Activated naive CD4-positive, alpha-beta T cell treated with anti-CD3 and anti-CD28 coated beads, Interleukin-2, amount 50 U/mL, for 24 hours (primary cell): Measurements from ENCODE around the gene GRIP1.

Experiments
- H3K27ac Mint-ChIP-seq: one replicate; pipeline ENCODE4 v1.8.0; 2021; ENCODE audit warnings: mild to moderate bottlenecking, mixed read lengths
- H3K27me3 Mint-ChIP-seq: one replicate; pipeline ENCODE4 v1.8.0; 2021; ENCODE audit warnings: mixed read lengths
- H3K36me3 Mint-ChIP-seq: one replicate; pipeline ENCODE4 v1.8.0; 2021; ENCODE audit warnings: mixed read lengths
- H3K4me1 Mint-ChIP-seq: one replicate; pipeline ENCODE4 v1.8.0; 2021; ENCODE audit warnings: mixed read lengths
- H3K4me3 Mint-ChIP-seq: one replicate; pipeline ENCODE4 v1.8.0; 2021; ENCODE audit warnings: mild to moderate bottlenecking, mixed read lengths
- H3K9me3 Mint-ChIP-seq: one replicate; pipeline ENCODE4 v1.8.0; 2021; ENCODE audit warnings: mixed read lengths

Gene GRIP1

DNA sequence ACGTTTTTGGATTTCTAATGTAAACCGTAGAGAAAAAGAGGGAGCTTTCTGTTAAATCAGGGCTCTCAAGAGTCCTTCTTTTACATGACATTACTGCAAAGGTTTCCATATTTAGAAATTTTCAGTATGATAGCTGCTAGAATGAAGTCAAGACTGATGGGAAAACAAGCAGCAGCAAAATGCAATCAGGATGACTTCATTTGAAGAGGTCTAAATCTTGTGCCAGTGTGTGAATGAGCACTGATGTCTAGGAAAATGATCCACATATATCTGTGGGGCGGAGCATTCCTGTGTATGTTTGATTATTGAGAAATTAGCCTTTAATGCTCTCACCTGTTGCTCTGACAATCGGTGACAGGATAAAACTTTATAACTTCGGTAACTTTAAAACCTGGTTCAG is 73.6 kb downstream of the GRIP1 start:
- Mint-ChIP-seq H3K4me3 (no peak overlapping the region), H3K36me3 (no peaks in the 10 kb centered on the region), H3K4me1 (no peaks in the 10 kb centered on the region), H3K9me3 (no peaks in the 10 kb centered on the region), H3K27me3 (no peaks in the 10 kb centered on the region), H3K27ac (no peak overlapping the region)

DNA sequence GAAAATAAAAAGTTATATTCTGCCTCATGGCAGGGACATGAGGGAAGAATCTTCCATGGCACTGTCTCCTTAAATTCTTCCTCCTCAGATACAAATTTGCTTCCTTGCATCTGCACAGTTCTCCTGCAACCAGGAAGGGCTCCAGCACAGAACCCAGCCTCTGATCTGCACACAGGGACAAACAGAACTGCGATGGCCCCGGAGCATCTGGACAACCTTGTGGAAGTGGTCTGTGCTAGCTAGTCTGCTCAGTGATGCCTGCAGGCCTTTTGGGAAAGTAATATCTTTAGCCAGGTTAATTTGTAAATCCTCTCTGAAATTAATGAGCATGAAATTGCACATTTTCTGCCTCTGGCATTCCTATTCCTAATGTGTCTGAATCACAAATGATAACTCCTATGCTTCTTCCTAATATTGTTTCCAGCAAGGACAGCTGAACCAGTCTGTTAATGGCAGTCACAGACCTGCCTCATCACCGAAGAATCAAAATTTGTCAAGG is 74.8 kb downstream of the GRIP1 start:
- Mint-ChIP-seq H3K27me3 (no peaks in the 10 kb centered on the region), H3K36me3 (no peaks in the 10 kb centered on the region), H3K27ac (no peak overlapping the region), H3K9me3 (no peaks in the 10 kb centered on the region), H3K4me1 (no peaks in the 10 kb centered on the region), H3K4me3 (no peak overlapping the region)

DNA sequence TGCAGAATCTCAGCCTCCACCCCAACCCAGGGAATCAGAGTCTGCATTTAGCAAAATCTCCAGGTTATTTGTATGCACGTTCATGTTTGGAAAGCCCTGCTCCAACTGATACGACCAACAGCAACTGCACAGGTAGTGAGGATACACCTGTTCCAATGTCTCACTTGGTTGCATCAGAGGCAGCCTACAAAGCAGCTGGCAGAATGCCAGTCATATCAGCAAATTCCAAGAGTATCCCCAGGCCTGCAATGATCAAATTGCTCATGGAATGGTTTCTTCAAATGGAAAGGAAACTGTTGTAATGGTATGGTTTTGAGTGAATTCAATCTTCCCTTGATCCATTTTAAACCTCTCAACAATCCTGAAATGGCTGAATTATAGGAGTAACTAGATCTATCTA is 75.4 kb downstream of the GRIP1 start:
- Mint-ChIP-seq H3K27me3 (no peaks in the 10 kb centered on the region), H3K9me3 (no peaks in the 10 kb centered on the region), H3K27ac (no peak overlapping the region), H3K4me3 (no peak overlapping the region), H3K36me3 (no peaks in the 10 kb centered on the region), H3K4me1 (no peaks in the 10 kb centered on the region)

DNA sequence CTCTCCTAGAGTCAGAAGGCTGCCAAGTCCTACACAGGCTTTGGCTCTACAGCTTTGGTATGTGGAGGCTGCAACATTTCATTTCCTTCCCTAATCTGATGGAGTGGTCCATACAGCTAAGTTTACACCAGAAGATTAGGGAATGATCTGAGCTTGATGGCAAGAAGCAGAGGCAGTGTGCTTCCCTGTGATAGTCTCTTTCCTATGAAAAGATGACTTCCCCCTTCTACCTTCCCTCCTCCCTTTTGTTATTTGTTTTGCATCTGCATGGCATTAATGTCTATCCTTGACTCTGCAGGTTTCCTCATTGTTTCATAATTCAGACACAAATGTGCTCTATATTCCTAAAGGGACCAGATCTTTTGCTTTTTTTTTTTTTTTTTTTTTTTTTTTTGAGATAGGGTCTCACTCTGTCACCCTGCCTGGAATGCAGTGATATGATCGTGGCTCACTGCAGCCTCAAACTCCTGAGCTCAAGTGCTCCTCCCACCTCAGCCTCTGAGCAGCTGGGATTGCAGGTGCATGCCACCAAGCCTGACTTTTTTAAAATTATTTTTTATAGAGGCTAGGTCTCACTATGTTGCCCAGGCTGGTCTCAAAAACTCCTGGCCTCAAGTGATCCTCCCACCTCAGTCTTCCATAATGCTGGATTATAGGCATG is 76.3 kb downstream of the GRIP1 start:
- H3K27ac Mint-ChIP-seq = no peak overlapping the region
- no peaks in the 10 kb centered on the region for H3K9me3 Mint-ChIP-seq
- H3K4me3 Mint-ChIP-seq = no peak overlapping the region
- no peaks in the 10 kb centered on the region for H3K4me1 Mint-ChIP-seq
- H3K27me3 Mint-ChIP-seq = no peaks in the 10 kb centered on the region
- no peaks in the 10 kb centered on the region for H3K36me3 Mint-ChIP-seq

DNA sequence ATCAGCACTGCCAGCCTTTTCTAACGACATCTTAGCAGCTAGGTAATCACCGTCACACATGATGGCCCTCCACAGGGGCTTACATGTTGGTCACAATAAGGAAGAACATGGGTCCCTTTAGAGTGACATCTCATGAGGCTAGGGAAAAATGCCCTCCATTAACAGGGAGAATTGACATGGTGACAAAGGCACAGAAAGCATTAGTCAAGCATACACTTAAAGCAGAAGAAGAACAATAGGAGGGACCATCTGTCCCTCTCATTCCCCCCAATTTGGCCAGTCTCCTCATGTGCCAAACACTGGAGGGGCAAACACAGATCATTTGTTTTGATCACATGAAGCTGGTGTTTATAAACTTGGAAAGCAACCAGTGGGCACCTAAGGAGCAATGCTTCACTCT is 78.0 kb downstream of the GRIP1 start:
- H3K4me3 Mint-ChIP-seq = no peak overlapping the region
- H3K36me3 Mint-ChIP-seq = no peaks in the 10 kb centered on the region
- H3K27ac Mint-ChIP-seq = no peak overlapping the region
- H3K9me3 Mint-ChIP-seq = no peaks in the 10 kb centered on the region
- H3K27me3 Mint-ChIP-seq = no peaks in the 10 kb centered on the region
- peaks cover 4% of the 10 kb centered on the region for H3K4me1 Mint-ChIP-seq

DNA sequence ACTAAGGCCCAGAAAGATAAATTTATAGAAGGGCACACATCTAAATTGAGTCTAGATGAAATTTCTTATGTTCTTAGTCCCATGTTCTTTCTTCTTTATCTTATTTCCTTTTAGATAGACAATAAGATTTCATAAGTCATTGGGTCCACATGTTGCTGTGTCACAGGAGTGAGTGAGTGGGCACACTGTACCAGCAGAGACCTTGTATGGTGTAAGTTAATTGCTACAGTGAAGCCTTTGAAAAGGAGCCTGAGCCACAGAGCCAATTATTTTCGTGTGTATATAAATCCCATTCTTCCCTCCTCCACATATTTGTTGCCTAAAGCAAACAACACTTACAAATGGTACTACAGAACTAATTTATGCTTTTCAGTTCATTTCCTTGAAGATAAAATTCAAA is 79.1 kb downstream of the GRIP1 start:
- Mint-ChIP-seq H3K4me3 (no peak overlapping the region), H3K4me1 (peaks cover 4% of the 10 kb centered on the region), H3K9me3 (no peaks in the 10 kb centered on the region), H3K27ac (no peak overlapping the region), H3K36me3 (no peaks in the 10 kb centered on the region), H3K27me3 (no peaks in the 10 kb centered on the region)

DNA sequence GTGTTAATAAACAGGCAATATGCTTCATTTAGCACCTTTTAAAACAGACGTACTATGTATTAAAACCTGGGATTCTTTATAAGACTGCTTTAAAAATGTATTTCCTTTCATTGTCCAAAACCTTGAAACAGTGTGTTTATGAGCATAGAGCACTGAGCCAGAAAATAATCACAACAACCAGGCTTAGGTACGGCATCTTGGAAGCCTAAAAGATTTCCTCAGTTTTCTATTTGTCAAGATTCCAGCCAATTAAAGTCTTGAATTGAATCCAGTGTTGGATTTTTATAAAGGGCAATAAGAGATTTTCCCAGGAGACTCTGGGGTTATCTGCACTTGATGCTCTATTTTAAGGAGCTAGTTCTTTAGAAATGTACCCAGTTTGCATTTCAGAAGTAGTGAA is 80.3 kb downstream of the GRIP1 start:
- H3K9me3 Mint-ChIP-seq = no peaks in the 10 kb centered on the region
- H3K27me3 Mint-ChIP-seq = no peaks in the 10 kb centered on the region
- peaks cover 4% of the 10 kb centered on the region for H3K4me1 Mint-ChIP-seq
- no peak overlapping the region for H3K4me3 Mint-ChIP-seq
- H3K36me3 Mint-ChIP-seq = no peaks in the 10 kb centered on the region
- no peak overlapping the region for H3K27ac Mint-ChIP-seq

DNA sequence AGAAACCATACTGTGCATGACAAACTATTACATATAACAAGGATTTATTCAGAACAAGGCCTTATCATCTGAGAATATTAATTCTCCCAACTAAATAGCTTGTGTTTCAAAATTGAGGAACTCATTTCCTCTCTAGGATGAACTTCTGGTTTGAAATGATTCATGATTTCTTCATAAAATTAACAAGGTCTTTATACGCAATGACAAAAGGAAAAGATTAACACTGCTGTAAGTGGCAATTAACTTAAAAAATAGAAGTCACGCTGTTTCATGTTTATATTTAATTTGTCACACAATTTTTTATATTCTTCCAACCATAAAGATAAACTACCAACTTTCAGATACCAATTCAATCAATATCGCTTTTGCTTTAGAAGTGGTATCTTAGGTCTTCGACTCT is 80.8 kb downstream of the GRIP1 start:
- H3K4me3 Mint-ChIP-seq = no peak overlapping the region
- H3K4me1 Mint-ChIP-seq = peaks cover 4% of the 10 kb centered on the region
- no peaks in the 10 kb centered on the region for H3K36me3 Mint-ChIP-seq
- H3K27ac Mint-ChIP-seq = no peak overlapping the region
- H3K9me3 Mint-ChIP-seq = no peaks in the 10 kb centered on the region
- no peaks in the 10 kb centered on the region for H3K27me3 Mint-ChIP-seq

DNA sequence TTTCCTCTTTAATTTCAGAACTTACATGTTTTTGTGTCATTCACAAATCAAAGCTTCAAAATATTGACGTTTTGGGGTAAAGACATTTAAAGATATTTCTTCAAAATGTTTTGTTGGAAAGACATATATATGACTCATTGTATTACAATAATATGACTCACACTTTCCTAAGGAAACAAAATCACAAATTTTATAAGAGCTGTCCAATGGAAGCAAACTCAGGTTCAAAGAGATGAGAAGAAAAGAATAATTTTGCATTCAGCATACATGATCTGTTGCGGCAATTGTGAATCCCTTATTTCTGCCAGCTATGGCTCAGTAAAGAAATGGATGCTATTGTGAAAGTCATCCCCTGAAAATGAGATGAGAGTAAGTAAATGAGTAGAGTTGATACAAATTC is 82.7 kb downstream of the GRIP1 start:
- peak overlapping the region; percentile 9 for H3K27ac Mint-ChIP-seq
- H3K9me3 Mint-ChIP-seq = no peaks in the 10 kb centered on the region
- H3K4me3 Mint-ChIP-seq = no peak overlapping the region
- H3K36me3 Mint-ChIP-seq = no peaks in the 10 kb centered on the region
- peaks cover 4% of the 10 kb centered on the region for H3K4me1 Mint-ChIP-seq
- no peaks in the 10 kb centered on the region for H3K27me3 Mint-ChIP-seq

DNA sequence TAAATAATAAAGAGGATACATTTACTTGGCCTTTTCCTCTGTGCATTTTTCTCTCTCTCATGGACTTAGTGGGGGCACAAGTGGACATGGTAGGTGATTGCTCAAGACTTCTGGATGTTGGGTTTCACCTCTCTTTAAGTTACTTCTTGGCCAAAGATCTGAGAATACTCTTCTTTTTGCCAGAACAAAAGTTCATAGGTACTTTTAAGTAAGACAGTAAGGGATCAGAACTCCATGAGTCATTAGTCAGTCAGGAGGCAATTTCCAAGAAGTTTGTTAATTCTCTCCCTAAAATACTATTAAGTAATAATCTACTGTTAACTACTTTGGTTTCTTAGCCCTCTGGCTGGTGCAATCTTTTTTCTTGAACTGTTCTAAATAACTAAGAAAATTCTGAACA is 84.2 kb downstream of the GRIP1 start:
- Mint-ChIP-seq H3K36me3 (no peaks in the 10 kb centered on the region), H3K9me3 (no peaks in the 10 kb centered on the region), H3K4me3 (no peak overlapping the region), H3K4me1 (peaks cover 4% of the 10 kb centered on the region), H3K27ac (no peak overlapping the region), H3K27me3 (no peaks in the 10 kb centered on the region)

DNA sequence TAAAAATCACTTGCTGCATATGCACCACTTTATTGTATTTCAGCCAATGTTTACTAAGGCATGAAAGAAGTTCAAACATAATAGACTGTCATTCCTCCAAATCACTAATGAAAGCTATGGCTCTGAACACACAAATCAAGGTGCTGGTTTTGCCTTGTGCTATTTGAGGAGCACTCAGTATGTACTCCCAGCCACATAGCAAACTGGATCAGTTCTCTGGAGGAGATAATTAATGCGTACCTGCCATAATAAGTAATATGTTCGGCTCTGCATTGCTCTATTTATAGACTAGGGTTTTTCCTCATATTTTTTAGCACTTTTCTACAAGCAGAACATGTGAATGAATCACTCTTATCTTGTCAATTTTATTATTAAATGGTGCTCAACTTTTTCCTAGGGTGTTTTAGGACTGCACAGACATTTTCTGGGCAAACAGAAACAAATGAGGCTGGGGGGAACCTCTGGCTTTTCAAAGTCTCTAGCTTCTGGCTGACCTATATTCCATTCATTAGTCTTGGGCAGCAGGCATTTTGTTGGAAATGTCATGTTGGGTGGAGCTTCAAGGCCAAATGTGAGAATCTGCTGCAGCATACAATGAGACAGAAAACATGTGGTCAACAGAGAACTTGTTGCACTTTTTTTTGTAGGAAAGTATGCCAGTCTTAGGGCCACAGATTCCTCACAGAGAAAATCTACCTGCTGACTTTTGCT is 88.4 kb downstream of the GRIP1 start:
- Mint-ChIP-seq H3K9me3 (no peaks in the 10 kb centered on the region), H3K36me3 (no peaks in the 10 kb centered on the region), H3K4me1 (no peaks in the 10 kb centered on the region), H3K4me3 (no peak overlapping the region), H3K27me3 (no peaks in the 10 kb centered on the region), H3K27ac (no peak overlapping the region)

DNA sequence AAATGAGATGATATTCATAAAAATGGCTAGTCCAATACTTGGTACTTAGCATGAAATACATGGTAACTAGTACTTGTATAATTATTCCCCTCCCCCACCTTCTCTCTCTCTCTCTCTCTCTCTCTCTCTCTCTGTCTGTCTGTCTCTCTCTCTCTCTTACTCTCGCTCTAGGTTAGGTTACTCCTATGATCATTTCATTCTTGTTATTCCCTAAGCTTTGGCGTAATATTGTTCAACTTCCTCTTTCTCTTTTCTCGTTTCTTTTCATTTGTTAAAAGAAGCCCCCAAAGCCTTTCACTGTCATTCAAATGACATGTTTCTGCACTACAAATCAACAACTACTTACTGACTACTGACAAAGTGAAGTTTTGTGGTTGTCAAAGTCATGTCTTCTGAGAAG is 89.8 kb downstream of the GRIP1 start:
- Mint-ChIP-seq H3K36me3 (no peaks in the 10 kb centered on the region), H3K27ac (no peak overlapping the region), H3K4me1 (no peaks in the 10 kb centered on the region), H3K27me3 (no peaks in the 10 kb centered on the region), H3K9me3 (no peaks in the 10 kb centered on the region), H3K4me3 (no peak overlapping the region)

DNA sequence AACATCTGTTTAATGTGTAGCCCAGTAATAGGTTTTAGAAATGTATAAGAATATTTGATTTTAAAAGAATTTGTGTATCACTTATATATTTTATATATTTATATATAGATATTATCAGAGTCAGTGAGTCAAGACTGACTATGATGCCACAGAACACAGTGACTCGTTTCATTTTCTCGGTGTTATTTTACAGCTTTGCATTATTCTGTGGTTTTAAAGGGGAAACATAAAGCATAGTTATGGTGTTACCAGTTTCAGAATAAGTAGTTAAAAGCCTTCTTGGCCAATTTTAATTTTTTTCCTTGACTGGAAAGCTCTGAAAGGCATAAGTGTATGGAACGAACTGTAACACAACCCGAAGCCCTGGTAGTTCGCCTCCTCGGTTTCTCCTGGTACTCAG is 91.0 kb downstream of the GRIP1 start:
- no peak overlapping the region for H3K4me3 Mint-ChIP-seq
- no peaks in the 10 kb centered on the region for H3K4me1 Mint-ChIP-seq
- H3K27me3 Mint-ChIP-seq = no peaks in the 10 kb centered on the region
- no peak overlapping the region for H3K27ac Mint-ChIP-seq
- no peaks in the 10 kb centered on the region for H3K9me3 Mint-ChIP-seq
- H3K36me3 Mint-ChIP-seq = no peaks in the 10 kb centered on the region

DNA sequence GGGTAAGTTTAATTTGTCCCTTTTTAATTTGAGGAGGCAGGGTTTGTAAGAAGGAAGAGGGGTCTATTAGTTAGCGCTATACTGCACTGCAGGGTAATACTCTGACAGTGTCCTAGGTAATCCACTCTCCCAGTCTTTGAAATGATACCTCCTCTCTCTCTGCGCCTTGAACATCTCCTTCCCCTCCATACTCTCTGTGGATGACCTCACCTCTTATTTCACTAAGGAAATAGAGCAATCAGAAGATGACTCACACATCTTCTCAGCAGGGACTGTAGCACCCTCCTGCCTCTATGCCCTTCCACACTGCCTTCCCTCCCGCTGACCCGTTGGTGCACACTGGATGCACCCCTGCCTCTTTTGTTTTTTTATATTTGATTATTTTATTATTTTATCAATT is 94.2 kb downstream of the GRIP1 start:
- Mint-ChIP-seq H3K4me3 (no peak overlapping the region), H3K4me1 (no peaks in the 10 kb centered on the region), H3K27me3 (no peaks in the 10 kb centered on the region), H3K27ac (no peak overlapping the region), H3K36me3 (no peaks in the 10 kb centered on the region), H3K9me3 (no peaks in the 10 kb centered on the region)

DNA sequence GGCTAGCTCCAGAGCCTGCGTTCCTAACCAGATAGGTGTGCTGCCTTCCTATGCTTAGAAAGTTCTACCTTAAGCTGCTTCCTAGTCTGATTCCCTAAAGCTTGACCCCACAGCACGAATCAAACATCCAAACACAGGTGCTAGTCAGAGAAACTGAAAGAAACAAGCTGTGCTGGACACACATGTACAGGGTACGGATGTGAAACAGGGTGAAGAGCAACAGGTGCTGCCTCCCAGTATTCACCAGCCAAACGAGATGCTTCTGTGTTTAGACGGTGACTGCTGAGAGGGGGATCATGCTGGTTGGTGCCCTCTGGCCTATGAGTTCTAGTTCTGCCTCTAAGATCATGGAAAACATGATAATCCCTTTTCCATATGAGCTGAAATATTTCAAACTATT is 105.3 kb downstream of the GRIP1 start:
- Mint-ChIP-seq H3K36me3 (peaks cover 9% of the 10 kb centered on the region), H3K4me1 (no peaks in the 10 kb centered on the region), H3K9me3 (no peaks in the 10 kb centered on the region), H3K27ac (no peak overlapping the region), H3K27me3 (no peaks in the 10 kb centered on the region), H3K4me3 (no peak overlapping the region)

DNA sequence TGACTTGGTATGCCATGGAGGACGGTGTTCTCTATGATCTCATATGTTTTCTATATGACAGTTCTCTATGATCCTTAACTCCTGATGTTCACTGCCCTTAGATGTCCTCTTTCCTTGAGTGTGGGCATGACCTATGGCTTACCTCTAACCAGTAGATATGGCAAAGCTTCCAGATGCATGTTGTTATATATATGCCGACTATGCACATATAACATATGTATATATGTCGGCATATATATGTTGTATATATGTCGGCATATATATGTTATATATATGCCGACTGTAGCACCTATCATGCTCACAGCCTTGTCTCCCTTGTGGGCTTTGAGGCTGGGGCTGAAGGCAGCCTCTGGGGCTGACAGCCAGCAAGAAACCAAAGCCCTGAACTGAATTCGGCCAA is 106.0 kb downstream of the GRIP1 start:
- H3K27me3 Mint-ChIP-seq = no peaks in the 10 kb centered on the region
- peaks cover 9% of the 10 kb centered on the region for H3K36me3 Mint-ChIP-seq

More for the DNA sequence above, 106.0 kb downstream of the GRIP1 start:
- Mint-ChIP-seq H3K4me1 (no peaks in the 10 kb centered on the region), H3K9me3 (no peaks in the 10 kb centered on the region), H3K4me3 (no peak overlapping the region), H3K27ac (no peak overlapping the region)
